Measurements from ENCODE around the gene PTPRM. TPM values are rescaled to one million over a fixed set of nuclear protein-coding genes. Genes with fewer than 3 reads are reported as not detected.

Gene PTPRM
- total RNA-seq, 4 donors from 2014 or later = 62.7 to 94.0 (median 76.0) TPM

- Histone ChIP-seq H3K27me3 (no peaks in the 10 kb centered on the region), H3K4me1 (no peaks in the 10 kb centered on the region), H3K4me3 (no peak overlapping the region), H3K36me3 (peaks cover 38 to 91% (median 70%) of the 10 kb centered on the region in 4 donors), H3K9me3 (peaks cover 0 to 3% (median 0%) of the 10 kb centered on the region in 4 donors), H3K27ac (replicated peaks in 1 of 4) (no peak overlapping the region)
- no peak for DNase-seq (ENCODE audit: extremely low spot score)
- intact Hi-C loops (cut with DNase I) = no loop called here
- WGBS = 97% methylated on average over 2 of the region's 2 CpGs
- TF ChIP-seq EP300 (IDR thresholded peaks at IDR 0.05) (no peak), POLR2AphosphoS5 (IDR thresholded peaks at IDR 0.05) (no peak), POLR2A (IDR thresholded peaks at IDR 0.05; ENCODE audit: low read depth) (no peak), CTCF (IDR thresholded peaks at IDR 0.05) (no peak)
Measured at GRCh38 chr18:8403713-8404112, 836.6 kb downstream of the PTPRM start.

GRCh38 chr18:8406186-8406867 is 839.2 kb downstream of the PTPRM start:
- Histone ChIP-seq H3K27me3 (no peaks in the 10 kb centered on the region), H3K4me1 (no peaks in the 10 kb centered on the region), H3K9me3 (peaks cover 0 to 21% (median 8%) of the 10 kb centered on the region in 4 donors), H3K4me3 (no peak overlapping the region), H3K36me3 (peaks cover 31 to 76% (median 51%) of the 10 kb centered on the region in 4 donors), H3K27ac (replicated peaks in 1 of 4) (no peak overlapping the region)
- WGBS = 80% methylated on average over 10 of the region's 10 CpGs
- intact Hi-C loops (cut with DNase I) = no loop called here
- no peak for DNase-seq (ENCODE audit: extremely low spot score)
- TF ChIP-seq EP300 (IDR thresholded peaks at IDR 0.05) (no peak), CTCF (IDR thresholded peaks at IDR 0.05) (no peak), POLR2A (IDR thresholded peaks at IDR 0.05; ENCODE audit: low read depth) (no peak), POLR2AphosphoS5 (IDR thresholded peaks at IDR 0.05) (no peak)

GRCh38 chr18:8406868-8407250 is 839.7 kb downstream of the PTPRM start:
- intact Hi-C loops (cut with DNase I) = no loop called here
- Histone ChIP-seq H3K4me1 (no peaks in the 10 kb centered on the region), H3K27ac (replicated peaks in 1 of 4) (no peak overlapping the region), H3K9me3 (peaks cover 0 to 26% (median 13%) of the 10 kb centered on the region in 4 donors), H3K36me3 (peaks cover 29 to 70% (median 46%) of the 10 kb centered on the region in 4 donors), H3K27me3 (no peaks in the 10 kb centered on the region), H3K4me3 (no peak overlapping the region)
- 87% methylated on average over 13 of the region's 15 CpGs for WGBS
- no peak for DNase-seq (ENCODE audit: extremely low spot score)
- TF ChIP-seq CTCF (IDR thresholded peaks at IDR 0.05) (no peak), POLR2A (IDR thresholded peaks at IDR 0.05; ENCODE audit: low read depth) (no peak), POLR2AphosphoS5 (IDR thresholded peaks at IDR 0.05) (no peak), EP300 (IDR thresholded peaks at IDR 0.05) (no peak)

- peaks cover 24 to 56% (median 35%) of the 10 kb centered on the region in 4 donors for H3K36me3 ChIP-seq
- H3K4me3 ChIP-seq = no peak overlapping the region
- no peaks in the 10 kb centered on the region for H3K27me3 ChIP-seq
- TF ChIP-seq POLR2AphosphoS5 (IDR thresholded peaks at IDR 0.05) (no peak), POLR2A (IDR thresholded peaks at IDR 0.05; ENCODE audit: low read depth) (no peak)
- H3K9me3 ChIP-seq = peaks cover 0 to 46% (median 23%) of the 10 kb centered on the region in 4 donors
- no peak overlapping the region for H3K27ac ChIP-seq (replicated peaks in 1 of 4)
- intact Hi-C loops (cut with DNase I) = no loop called here
- no peaks in the 10 kb centered on the region for H3K4me1 ChIP-seq
- 100% methylated on average over 3 of the region's 3 CpGs for whole genome bisulfite sequencing
- no peak for DNase-seq (ENCODE audit: extremely low spot score)
Measured at GRCh38 chr18:8409151-8409550, 842.0 kb downstream of the PTPRM start.

GRCh38 chr18:8411492-8411891 is 844.4 kb downstream of the PTPRM start:
- Histone ChIP-seq H3K4me1 (no peaks in the 10 kb centered on the region), H3K36me3 (peaks cover 13 to 33% (median 21%) of the 10 kb centered on the region in 4 donors), H3K27me3 (no peaks in the 10 kb centered on the region), H3K9me3 (peaks cover 0 to 62% (median 23%) of the 10 kb centered on the region in 4 donors), H3K27ac (replicated peaks in 1 of 4) (no peak overlapping the region), H3K4me3 (no peak overlapping the region)
- TF ChIP-seq CTCF (IDR thresholded peaks at IDR 0.05) (no peak), POLR2A (IDR thresholded peaks at IDR 0.05; ENCODE audit: low read depth) (no peak), POLR2AphosphoS5 (IDR thresholded peaks at IDR 0.05) (no peak), EP300 (IDR thresholded peaks at IDR 0.05) (no peak)
- intact Hi-C loops (cut with DNase I) = no loop called here
- no peak for DNase-seq (ENCODE audit: extremely low spot score)

Measured in esophagus muscularis mucosa (tissue), 4 donors.